HepG2 (cell line): Measurements from ENCODE around the gene RASGRP1. TPM values are rescaled to one million over a fixed set of nuclear protein-coding genes. Genes with fewer than 3 reads are reported as not detected.

Experiments
- ISX ChIP-seq: sonication (generic); formaldehyde crosslinking; conservative IDR thresholded peaks from 2 replicates; pipeline ENCODE4 v1.5.0; 2020; ENCODE audit warnings: missing genetic modification reagents
- KMT2A ChIP-seq: sonication (generic); formaldehyde crosslinking; IDR thresholded peaks from 2 replicates; pipeline ENCODE4 v1.4.0; 2020; ENCODE audit warnings: missing genetic modification reagents
- MTF1 ChIP-seq: sonication (generic); formaldehyde crosslinking; IDR thresholded peaks from 2 replicates; pipeline ENCODE4 v1.5.0; 2020; ENCODE audit warnings: missing genetic modification reagents
- NFAT5 ChIP-seq: sonication (generic); formaldehyde crosslinking; IDR thresholded peaks from 2 replicates; pipeline ENCODE4 v1.4.0; 2020; ENCODE audit warnings: missing genetic modification reagents
- NFRKB ChIP-seq: fragments of 450-650 bp; IDR thresholded peaks from 2 replicates; pipeline ENCODE4 v1.6.1; 2017
- NR2F2 ChIP-seq: IDR thresholded peaks from 2 replicates; pipeline ENCODE4 v1.6.1; 2012; ENCODE audit warnings: low read depth, inconsistent platforms, borderline replicate concordance
- PAWR ChIP-seq: sonication (generic); formaldehyde crosslinking; IDR thresholded peaks from 2 replicates; pipeline ENCODE4 v1.4.0; 2020; ENCODE audit warnings: missing genetic modification reagents, mild to moderate bottlenecking, borderline replicate concordance
- PPARG ChIP-seq: conservative IDR thresholded peaks from 2 replicates; pipeline ENCODE4 v1.6.1; 2016; ENCODE audit warnings: missing biosample characterization, missing genetic modification reagents
- RAD21 ChIP-seq: fragments of 450-650 bp; formaldehyde crosslinking; IDR thresholded peaks from 2 replicates; pipeline ENCODE4 v1.5.0; 2020; ENCODE audit warnings: mild to moderate bottlenecking
- RCOR2 ChIP-seq: IDR thresholded peaks from 2 replicates; pipeline ENCODE4 v1.6.1; 2016; ENCODE audit warnings: missing biosample characterization, missing genetic modification reagents
- RXRB ChIP-seq: IDR thresholded peaks from 2 replicates; pipeline ENCODE4 v1.6.1; 2016; ENCODE audit warnings: borderline replicate concordance, missing genetic modification reagents, missing compliant biosample characterization
- SMAD1 ChIP-seq: sonication (generic); formaldehyde crosslinking; IDR thresholded peaks from 2 replicates; pipeline ENCODE4 v1.4.0; 2020; ENCODE audit warnings: missing genetic modification reagents, low read depth, mild to moderate bottlenecking, borderline replicate concordance
- SP2 ChIP-seq: sonication (generic); formaldehyde crosslinking; IDR thresholded peaks from 2 replicates; pipeline ENCODE4 v1.5.1; 2020; ENCODE audit warnings: mild to moderate bottlenecking, missing genetic modification reagents
- SRSF1 ChIP-seq: fragments of 200-400 bp; formaldehyde crosslinking; optimal IDR thresholded peaks from 2 replicates; pipeline ENCODE3; 2017; ENCODE audit warnings: mild to moderate bottlenecking, low read depth, low read length, moderate library complexity
- TRAFD1 ChIP-seq: sonication (generic); formaldehyde crosslinking; IDR thresholded peaks from 2 replicates; pipeline ENCODE4 v1.5.1; 2020; ENCODE audit warnings: missing genetic modification reagents, mild to moderate bottlenecking, borderline replicate concordance
- ZBTB10 ChIP-seq: sonication (generic); formaldehyde crosslinking; IDR thresholded peaks from 2 replicates; pipeline ENCODE4 v1.4.0; 2020; ENCODE audit warnings: missing genetic modification reagents, borderline replicate concordance
- ZBTB38 ChIP-seq: sonication (generic); formaldehyde crosslinking; IDR thresholded peaks from 2 replicates; pipeline ENCODE4 v1.5.1; 2020; ENCODE audit warnings: mild to moderate bottlenecking, missing genetic modification reagents
- ZBTB7A ChIP-seq: sonication (generic); formaldehyde crosslinking; IDR thresholded peaks from 2 replicates; pipeline ENCODE4 v1.8.0; 2022; ENCODE audit warnings: mild to moderate bottlenecking, missing genetic modification reagents
- ZNF354B ChIP-seq: sonication (generic); formaldehyde crosslinking; IDR thresholded peaks from 2 replicates; pipeline ENCODE4 v1.8.0; 2022; ENCODE audit warnings: mild to moderate bottlenecking, missing genetic modification reagents
- ZNF607 ChIP-seq: sonication (generic); formaldehyde crosslinking; IDR thresholded peaks from 2 replicates; pipeline ENCODE4 v1.5.1; 2020; ENCODE audit warnings: missing genetic modification reagents, mild to moderate bottlenecking, borderline replicate concordance
- polyA plus RNA-seq, 8 experiments: library from polyadenylated mRNA; depleted of rRNA in 3 of 8; stranded (reverse) in 7 of 8; unstranded in 1 of 8; fragments of >200 nt; fragmentation: Illumina TruSeq in 4 of 8; extraction: Trizol in 4 of 8; gene quantifications; 2 replicates each; pipeline versions ENCODE4 v1.2.1 to v1.2.3, GENCODE V29; 2011 to 2016; ENCODE audit warnings: low read depth in 4 of 8, missing spikeins in 1 of 8, mixed read lengths in 1 of 8; ENCODE audit not compliant: insufficient read depth in 1 of 8
- total RNA-seq, 5 experiments: library from RNA; depleted of rRNA; stranded (reverse); fragments of >200 nt; fragmentation: Illumina TruSeq; extraction: Trizol; gene quantifications; 2 replicates each; pipeline ENCODE4 v1.2.3, GENCODE V29; 2016; ENCODE audit warnings: low read depth in 1 of 5

The RASGRP1 gene
- total and polyA plus RNA-seq, 2 of the 13 experiments (the other 11 are each of a cell fraction or from before 2014, with no cell fraction given), result 0.07 TPM; not detected in 1

GRCh38 chr15:38453971-38454695 is 110.5 kb downstream of the RASGRP1 start, which contains the start of gene FAM98B (continued):
- TF ChIP-seq ZNF354B, result peak; percentile 70; the same call in 1 of the 2 replicates
- peak; percentile 93 for TF ChIP-seq KMT2A (CRISPR knock-in tag)
- no peak for TF ChIP-seq RCOR2
- TF ChIP-seq NR2F2, result no peak
- no peak for TF ChIP-seq PAWR (CRISPR knock-in tag)
- TF ChIP-seq ZBTB38, result peak; percentile 82
- no peak for TF ChIP-seq NFAT5 (CRISPR knock-in tag)
- peak; percentile 64; the same call in 1 of the 2 replicates for TF ChIP-seq PPARG (CRISPR knock-in tag)
- 0 out of 2 replicates have a peak, but pooled peaks have one; percentile 30 for TF ChIP-seq ISX
- no peak for TF ChIP-seq ZBTB7A (CRISPR knock-in tag)
- peak; percentile 69 for TF ChIP-seq SRSF1
- TF ChIP-seq ZBTB10 (CRISPR knock-in tag), result peak; percentile 93
- peak; percentile 80 for TF ChIP-seq RXRB (CRISPR knock-in tag)
- TF ChIP-seq TRAFD1, result no peak
- TF ChIP-seq RAD21, result peak; percentile 38
- peak; percentile 59; the same call in 1 of the 2 replicates for TF ChIP-seq ZNF607
- 0 out of 2 replicates have a peak, but pooled peaks have one; percentile 32 for TF ChIP-seq MTF1 (CRISPR knock-in tag)
- TF ChIP-seq SP2 (CRISPR knock-in tag), result peak; percentile 39; the same call in 1 of the 2 replicates
- TF ChIP-seq SMAD1, result 0 out of 2 replicates have a peak, but pooled peaks have one; percentile 43
- no peak for TF ChIP-seq NFRKB
